ENCODE measurements around the gene PHTF1. TPM values are rescaled to one million over a fixed set of nuclear protein-coding genes. Genes with fewer than 3 reads are reported as not detected.

Gene PHTF1
- total RNA-seq, 4 donors from 2014 or later: 7.6 to 30.3 (median 17.0) TPM

- TF ChIP-seq CTCF (IDR thresholded peaks at IDR 0.05) (no peak), POLR2A (IDR thresholded peaks at IDR 0.05) (no peak)
- peaks cover 0 to 5% of the 10 kb centered on the region in 2 donors for H3K9me3 ChIP-seq
These were observed 66.9 kb downstream of the PHTF1 start for GRCh38 chr1:113692342-113692741.

GRCh38 chr1:113691184-113691583 lies 68.1 kb downstream of the PHTF1 start:
- no peak for DNase-seq
- no peaks in the 10 kb centered on the region for H3K4me1 ChIP-seq
- H3K4me3 ChIP-seq: no peak overlapping the region
- peaks cover 0 to 5% of the 10 kb centered on the region in 2 donors for H3K9me3 ChIP-seq
- TF ChIP-seq CTCF (IDR thresholded peaks at IDR 0.05): no peak
- TF ChIP-seq POLR2A (IDR thresholded peaks at IDR 0.05): no peak
- no peaks in the 10 kb centered on the region for H3K36me3 ChIP-seq
- H3K27me3 ChIP-seq: no peaks in the 10 kb centered on the region
- no peak overlapping the region for H3K27ac ChIP-seq
- intact Hi-C loops (cut with DNase I; ENCODE audit: low total_unique reads): no loop called here

More at GRCh38 chr1:113692342-113692741, 66.9 kb downstream of the PHTF1 start:
- Histone ChIP-seq H3K27me3 (no peaks in the 10 kb centered on the region), H3K4me3 (no peak overlapping the region), H3K27ac (no peak overlapping the region), H3K36me3 (no peaks in the 10 kb centered on the region), H3K4me1 (no peaks in the 10 kb centered on the region)
- DNase-seq: no peak
- intact Hi-C loops (cut with DNase I; ENCODE audit: low total_unique reads): no loop called here

GRCh38 chr1:113686891-113687618 lies 72.2 kb downstream of the PHTF1 start:
- DNase-seq: no peak
- Histone ChIP-seq H3K36me3 (no peaks in the 10 kb centered on the region), H3K27ac (no peak overlapping the region), H3K4me1 (no peaks in the 10 kb centered on the region), H3K4me3 (no peak overlapping the region), H3K9me3 (no peaks in the 10 kb centered on the region), H3K27me3 (no peaks in the 10 kb centered on the region)
- intact Hi-C loops (cut with DNase I; ENCODE audit: low total_unique reads): no loop called here
- TF ChIP-seq CTCF (IDR thresholded peaks at IDR 0.05): no peak
- TF ChIP-seq POLR2A (IDR thresholded peaks at IDR 0.05): no peak

- peak; percentile 63 to 64 for DNase-seq
- intact Hi-C loops (cut with DNase I; ENCODE audit: low total_unique reads): no loop called here
- Histone ChIP-seq H3K36me3 (no peaks in the 10 kb centered on the region), H3K27me3 (no peaks in the 10 kb centered on the region), H3K4me1 (no peaks in the 10 kb centered on the region), H3K27ac (peak overlapping the region; percentile 55 to 69), H3K4me3 (no peak overlapping the region), H3K9me3 (no peaks in the 10 kb centered on the region)
- TF ChIP-seq POLR2A (IDR thresholded peaks at IDR 0.05) (no peak), CTCF (IDR thresholded peaks at IDR 0.05) (no peak)
These were observed 75.1 kb downstream of the PHTF1 start for GRCh38 chr1:113684153-113684541.

GRCh38 chr1:113683384-113684152 lies 75.7 kb downstream of the PHTF1 start:
- H3K4me1 ChIP-seq: no peaks in the 10 kb centered on the region
- no peak overlapping the region for H3K4me3 ChIP-seq
- H3K27ac ChIP-seq: peak overlapping the region; percentile 55 to 69
- peak in 1 of 2 donors; percentile 21 for DNase-seq
- H3K9me3 ChIP-seq: no peaks in the 10 kb centered on the region
- no peaks in the 10 kb centered on the region for H3K36me3 ChIP-seq
- H3K27me3 ChIP-seq: no peaks in the 10 kb centered on the region
- no peak for TF ChIP-seq CTCF (IDR thresholded peaks at IDR 0.05)
- TF ChIP-seq POLR2A (IDR thresholded peaks at IDR 0.05): no peak
- intact Hi-C loops (cut with DNase I; ENCODE audit: low total_unique reads): no loop called here
